ENCODE results near the gene UBE2I.

UBE2I gene

DNA sequence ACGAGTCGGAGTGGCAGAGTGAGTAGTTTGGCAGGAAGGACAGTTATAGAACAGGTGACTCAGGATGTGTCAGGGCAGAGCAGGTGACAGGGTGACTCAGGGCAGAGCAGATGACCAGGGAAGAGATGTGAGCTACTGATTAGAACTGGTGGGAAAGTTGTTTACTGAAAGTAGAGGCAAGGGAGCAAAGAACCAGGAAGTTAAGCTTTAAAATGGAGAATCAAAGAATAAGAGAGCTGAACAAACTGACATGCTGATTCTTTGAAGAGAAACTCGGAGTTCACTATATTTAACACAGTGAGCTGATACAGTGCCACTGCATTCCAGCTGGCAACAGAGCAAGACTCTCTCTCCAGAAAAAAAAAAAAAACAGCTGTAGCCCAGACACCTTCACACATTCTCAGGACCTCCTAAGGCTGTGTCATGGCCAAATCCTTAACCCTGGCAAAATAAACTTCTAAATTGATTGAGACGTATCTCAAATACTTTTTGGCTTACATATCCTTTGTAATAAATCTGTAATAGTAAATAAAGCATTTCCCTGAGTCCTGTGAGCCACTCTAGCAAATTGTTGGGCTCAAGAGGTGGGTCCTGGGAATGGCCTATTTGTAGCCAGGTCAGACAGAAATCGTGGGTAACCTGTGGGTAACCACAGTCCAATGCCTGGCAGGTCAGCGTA lies 12.3 kb upstream of the UBE2I start:
- POLR2A ChIA-PET: interaction anchor here (0.6 kb wide), 1 partner anchor 34 kb away, joined by 3 read pairs; no protein-coding TSS in a partner anchor
- TF ChIP-seq, protein P1, sequence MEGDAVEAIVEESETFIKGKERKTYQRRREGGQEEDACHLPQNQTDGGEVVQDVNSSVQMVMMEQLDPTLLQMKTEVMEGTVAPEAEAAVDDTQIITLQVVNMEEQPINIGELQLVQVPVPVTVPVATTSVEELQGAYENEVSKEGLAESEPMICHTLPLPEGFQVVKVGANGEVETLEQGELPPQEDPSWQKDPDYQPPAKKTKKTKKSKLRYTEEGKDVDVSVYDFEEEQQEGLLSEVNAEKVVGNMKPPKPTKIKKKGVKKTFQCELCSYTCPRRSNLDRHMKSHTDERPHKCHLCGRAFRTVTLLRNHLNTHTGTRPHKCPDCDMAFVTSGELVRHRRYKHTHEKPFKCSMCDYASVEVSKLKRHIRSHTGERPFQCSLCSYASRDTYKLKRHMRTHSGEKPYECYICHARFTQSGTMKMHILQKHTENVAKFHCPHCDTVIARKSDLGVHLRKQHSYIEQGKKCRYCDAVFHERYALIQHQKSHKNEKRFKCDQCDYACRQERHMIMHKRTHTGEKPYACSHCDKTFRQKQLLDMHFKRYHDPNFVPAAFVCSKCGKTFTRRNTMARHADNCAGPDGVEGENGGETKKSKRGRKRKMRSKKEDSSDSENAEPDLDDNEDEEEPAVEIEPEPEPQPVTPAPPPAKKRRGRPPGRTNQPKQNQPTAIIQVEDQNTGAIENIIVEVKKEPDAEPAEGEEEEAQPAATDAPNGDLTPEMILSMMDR (IDR thresholded peaks at IDR 0.05; ENCODE audit: insufficient read depth, low read length, missing control alignments): no peak
- CTCF ChIA-PET: interaction anchor here (1.1 kb wide), 1 partner anchor 8 kb away, joined by 3 read pairs; no protein-coding TSS in a partner anchor
- no peak overlapping the region for H3K4me3 ChIP-seq (ENCODE audit: low read depth, low read length)
- DNase-seq (ENCODE audit: low read depth, low spot score): no peak

DNA sequence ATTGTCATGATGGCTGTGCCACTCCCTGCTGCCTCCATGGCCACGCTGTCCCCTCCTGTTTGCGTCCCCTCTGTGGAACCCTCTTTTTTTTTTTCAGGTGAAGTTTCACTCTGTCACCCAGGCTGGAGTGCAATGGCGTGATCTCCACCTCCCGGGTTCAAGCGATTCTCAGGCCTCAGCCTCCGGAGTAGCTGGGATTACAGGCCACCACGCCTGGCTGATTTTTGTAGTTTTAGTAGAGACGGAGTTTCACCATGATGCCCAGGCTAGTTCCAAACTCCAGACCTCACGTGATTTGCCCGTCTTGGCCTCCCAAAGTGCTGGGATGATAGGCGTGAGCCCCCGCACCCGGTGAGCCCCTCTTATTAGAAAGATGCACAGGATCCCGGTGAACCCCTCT lies 11.0 kb upstream of the UBE2I start:
- no peak for DNase-seq (ENCODE audit: low read depth, low spot score)
- POLR2A ChIA-PET: no interaction called here
- CTCF ChIA-PET: interaction anchor here (2.1 to 3.7 kb wide), 2 partner anchors 15 to 16 kb away, joined by 7 to 30 read pairs; no protein-coding TSS in a partner anchor
- no peak overlapping the region for H3K4me3 ChIP-seq (ENCODE audit: low read depth, low read length)
- TF ChIP-seq, protein P1 (IDR thresholded peaks at IDR 0.05; ENCODE audit: insufficient read depth, low read length, missing control alignments): no peak

DNA sequence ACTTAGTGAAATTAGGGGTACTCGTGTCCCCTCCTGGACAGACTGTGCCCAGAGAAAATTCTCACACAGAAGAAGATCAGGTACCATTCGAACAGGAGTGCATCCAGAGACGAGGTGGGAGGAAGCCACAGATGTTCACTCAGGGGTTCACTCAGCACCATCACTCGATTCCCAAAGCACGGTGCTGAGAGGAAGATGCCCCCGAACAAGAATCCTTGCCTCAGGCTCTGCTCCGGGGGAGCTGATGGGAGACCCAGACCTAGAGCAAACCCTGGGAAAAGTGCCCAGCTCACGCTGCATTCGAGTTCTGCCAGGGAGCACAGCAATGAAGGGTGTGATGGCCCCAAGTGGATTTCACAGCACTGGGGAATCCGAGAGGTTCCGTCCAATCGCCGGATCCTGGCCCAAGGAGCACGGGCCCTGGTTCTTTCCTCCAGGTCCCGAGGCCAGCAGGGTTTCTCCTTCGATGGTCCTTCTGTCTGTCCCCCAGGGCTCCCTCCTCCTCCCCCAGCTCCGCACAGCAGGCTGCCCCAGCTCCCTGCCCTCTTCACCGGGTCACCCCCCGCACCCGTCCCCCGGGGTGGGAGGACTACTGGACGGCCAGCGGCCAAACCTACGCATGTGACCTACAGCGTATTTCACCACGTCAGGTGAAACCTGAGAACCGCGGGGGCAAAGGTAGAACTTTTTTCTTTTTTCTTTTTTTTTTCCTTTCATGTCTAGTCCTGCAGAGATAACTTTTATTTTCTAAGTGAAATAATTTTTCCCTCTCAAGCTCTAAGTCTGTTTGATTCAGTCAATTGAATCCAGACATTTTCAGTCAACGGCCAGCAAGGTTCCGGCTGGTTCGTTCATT lies 10.2 kb upstream of the UBE2I start:
- CTCF ChIA-PET: interaction anchor here (1.4 to 3.7 kb wide), 4 partner anchors 9 to 29 kb away, joined by 4 to 30 read pairs (median 8); no protein-coding TSS in a partner anchor
- TF ChIP-seq, protein P1 (IDR thresholded peaks at IDR 0.05; ENCODE audit: insufficient read depth, low read length, missing control alignments): no peak
- no peak overlapping the region for H3K4me3 ChIP-seq (ENCODE audit: low read depth, low read length)
- no peak for DNase-seq (ENCODE audit: low read depth, low spot score)
- POLR2A ChIA-PET: no interaction called here

DNA sequence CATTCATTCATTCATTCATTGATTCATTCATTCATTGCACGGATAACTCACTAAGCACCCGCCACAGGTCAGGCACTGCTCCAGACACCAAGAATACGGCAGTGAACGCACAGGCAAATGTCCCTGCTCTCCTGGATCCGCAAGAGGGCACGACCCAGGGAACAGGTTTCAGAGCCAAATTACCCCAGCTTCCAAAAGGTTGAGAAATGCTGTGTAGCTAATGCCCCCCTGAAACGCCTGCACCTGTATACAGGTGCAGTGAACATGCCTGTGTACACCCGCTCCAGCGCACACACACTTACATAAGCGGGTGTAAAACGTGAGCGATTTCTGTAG lies 9.6 kb upstream of the UBE2I start:
- TF ChIP-seq, protein P1 (IDR thresholded peaks at IDR 0.05; ENCODE audit: insufficient read depth, low read length, missing control alignments): no peak
- POLR2A ChIA-PET: no interaction called here
- CTCF ChIA-PET: interaction anchor here (0.8 to 3.7 kb wide), 6 partner anchors 9 to 34 kb away, joined by 3 to 30 read pairs (median 6); no protein-coding TSS in a partner anchor
- H3K4me3 ChIP-seq (ENCODE audit: low read depth, low read length): no peak overlapping the region
- no peak for DNase-seq (ENCODE audit: low read depth, low spot score)

DNA sequence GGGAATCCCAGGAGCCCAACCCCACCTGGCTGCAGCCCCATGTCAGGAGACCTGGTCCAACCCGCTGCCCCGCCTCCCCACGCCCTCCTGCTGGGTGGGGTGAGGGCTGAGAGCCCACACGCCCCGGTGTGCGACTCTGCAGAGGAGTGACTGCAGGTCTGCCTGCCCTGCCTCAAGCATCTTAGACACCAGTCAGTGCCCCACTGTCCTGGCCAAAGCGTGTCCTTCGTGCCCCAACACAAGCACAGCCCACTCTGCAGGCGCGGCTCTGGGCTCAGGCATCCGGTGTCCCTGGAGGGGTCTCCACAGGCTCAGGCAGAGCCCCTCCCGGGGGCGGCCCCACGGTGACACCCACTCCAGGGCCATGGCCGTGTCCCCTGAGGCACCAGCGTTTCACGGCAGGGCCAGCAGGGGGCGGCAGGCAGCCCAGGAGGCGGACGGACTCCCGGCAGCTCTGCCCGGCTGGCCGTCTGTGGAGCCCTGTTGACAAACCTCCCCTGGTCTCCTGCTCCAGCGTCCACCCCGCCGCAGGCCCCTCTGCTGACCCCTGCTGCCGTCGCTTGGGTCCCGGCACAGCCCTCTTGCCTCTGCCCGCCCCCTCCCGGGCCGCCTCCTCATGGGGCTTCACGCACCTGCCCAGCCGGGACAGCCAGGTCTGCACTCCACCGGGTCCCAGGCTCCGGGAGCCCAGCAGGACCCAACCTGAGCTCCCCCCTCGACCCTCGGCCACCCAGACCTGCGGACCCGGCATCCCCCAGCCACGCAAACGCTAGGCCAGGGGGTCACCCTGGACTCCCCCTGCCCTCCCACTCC lies 8.6 kb upstream of the UBE2I start:
- CTCF ChIA-PET: interaction anchor here (0.8 to 3.7 kb wide), 8 partner anchors 11 to 177 kb away, joined by 3 to 30 read pairs (median 4); no protein-coding TSS in a partner anchor
- no peak for DNase-seq (ENCODE audit: low read depth, low spot score)

More for the DNA sequence above, 8.6 kb upstream of the UBE2I start:
- TF ChIP-seq, protein P1 (IDR thresholded peaks at IDR 0.05; ENCODE audit: insufficient read depth, low read length, missing control alignments): peak; percentile 93
- POLR2A ChIA-PET: no interaction called here
- H3K4me3 ChIP-seq (ENCODE audit: low read depth, low read length): no peak overlapping the region
